Middle frontal gyrus (tissue), 1 donor: ENCODE data around the gene PTPMT1.
A peak's percentile ranks its signal among the peaks of the same experiment; 100 is the strongest.

ENCODE experiments used
- DNase-seq: peaks from one replicate; pipeline ENCODE4 v3.0.0-alpha.2; 2015; ENCODE audit warnings: low spot score; ENCODE audit errors: extremely low spot score

Gene PTPMT1

DNA sequence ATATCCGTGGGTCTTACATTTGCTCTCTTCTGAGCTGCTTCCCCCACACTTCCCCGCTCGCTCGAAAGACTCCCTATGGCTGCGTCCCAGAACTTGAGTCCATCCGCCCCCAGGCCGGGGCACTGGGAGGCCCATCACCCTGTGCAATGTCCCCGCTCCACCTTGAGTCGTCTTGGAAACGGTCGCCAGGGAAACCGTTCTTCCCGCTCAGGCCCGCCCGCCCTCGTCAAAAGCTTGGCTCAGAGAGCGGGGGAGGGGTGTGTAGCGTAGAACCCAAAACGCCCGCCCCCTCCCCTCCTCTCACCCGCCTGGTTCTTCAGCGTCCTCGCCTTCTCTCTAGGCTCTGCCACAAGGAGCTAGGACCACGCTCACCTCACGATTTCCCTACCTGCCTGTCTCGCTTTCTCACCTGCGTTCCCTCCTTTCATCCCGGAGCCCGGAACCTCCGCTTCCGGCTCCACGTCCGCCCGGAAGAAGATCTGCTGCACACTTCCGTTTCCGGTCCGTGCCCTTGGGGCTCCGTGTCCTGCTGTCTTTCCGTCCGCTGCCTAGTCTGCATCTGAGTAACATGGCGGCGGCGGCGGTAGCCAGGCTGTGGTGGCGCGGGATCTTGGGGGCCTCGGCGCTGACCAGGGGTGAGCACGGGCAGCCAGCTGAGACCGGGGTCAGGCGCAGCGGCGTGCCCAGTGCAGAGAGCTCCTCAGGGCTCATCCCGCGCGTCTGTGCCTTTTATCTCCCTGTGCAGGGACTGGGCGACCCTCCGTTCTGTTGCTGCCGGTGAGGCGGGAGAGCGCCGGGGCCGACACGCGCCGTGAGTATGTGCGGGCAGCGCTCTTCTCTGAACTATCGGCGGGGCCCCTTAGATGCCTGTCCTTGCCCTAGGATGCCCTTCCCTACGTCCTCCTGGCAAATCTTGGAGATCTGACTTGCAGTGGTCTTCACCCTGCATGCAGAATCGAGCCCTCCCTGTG is 13.4 kb downstream of the PTPMT1 start, which contains the start of the genes KBTBD4 and NDUFS3:
TSS of gene KBTBD4 (minus strand) at position 447 of the 971 bp plus-strand sequence. CDS start at position 428, 19 bp downstream.
TSS of gene NDUFS3 (plus strand) at position 551 of the 971 bp plus-strand sequence. CDS start at position 569, 18 bp downstream.
- DNase-seq: peak; percentile 83

DNA sequence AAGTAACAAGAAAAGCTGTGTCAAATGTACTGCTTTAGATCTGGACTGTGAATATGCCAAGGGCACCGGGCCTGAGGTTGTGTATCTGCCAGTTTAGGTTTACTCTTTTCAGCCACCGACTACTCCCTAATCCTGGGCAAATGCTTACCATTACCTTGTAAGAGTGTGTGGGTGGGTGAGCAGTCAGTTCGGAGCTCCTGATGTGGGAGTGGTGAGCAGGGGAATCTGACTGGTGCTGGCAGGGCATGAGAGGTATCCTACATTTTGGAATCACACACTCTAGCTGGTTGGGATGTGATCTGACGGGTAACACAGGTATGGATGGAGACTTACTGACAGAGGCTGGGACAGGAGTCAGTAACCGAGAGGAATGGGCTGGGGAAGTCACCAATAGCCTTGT is 18.4 kb downstream of the PTPMT1 start:
- no peak for DNase-seq

GRCh38 chr11:47586098-47586855 is 20.9 kb downstream of the PTPMT1 start, which contains the start of gene FAM180B:
Gene FAM180B (plus strand): TSS chr11:47586678. CDS start chr11:47586769, 91 bp downstream.
- no peak for DNase-seq

- no peak for DNase-seq
These were observed 21.8 kb downstream of the PTPMT1 start for GRCh38 chr11:47587039-47587716.

DNA sequence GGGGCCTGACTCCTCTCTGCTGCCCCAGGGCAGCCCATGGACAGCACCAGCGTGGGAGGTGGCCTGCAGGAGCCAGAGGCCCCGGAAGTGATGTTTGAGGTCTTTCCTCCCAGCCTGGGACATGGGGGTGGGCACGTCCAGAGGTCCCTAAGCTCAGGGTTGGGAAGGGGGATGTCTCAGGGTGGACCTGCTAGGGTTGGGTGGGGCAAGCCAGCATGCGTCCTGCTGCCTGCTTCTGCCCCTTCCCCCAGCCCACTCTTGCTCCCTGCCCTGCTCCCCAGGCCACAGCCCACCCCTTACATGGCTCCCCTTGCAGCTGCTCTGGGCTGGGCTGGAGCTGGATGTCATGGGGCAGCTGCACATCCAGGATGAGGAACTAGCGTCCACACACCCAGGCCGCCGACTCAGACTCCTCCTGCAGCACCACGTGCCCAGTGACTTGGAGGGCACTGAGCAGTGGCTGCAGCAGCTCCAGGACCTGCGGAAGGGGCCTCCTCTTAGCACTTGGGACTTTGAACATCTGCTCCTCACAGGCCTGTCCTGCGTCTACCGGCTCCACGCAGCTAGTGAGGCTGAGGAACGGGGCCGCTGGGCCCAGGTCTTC is 22.4 kb downstream of the PTPMT1 start:
- DNase-seq: no peak

- DNase-seq: no peak
These were observed 23.7 kb downstream of the PTPMT1 start for GRCh38 chr11:47589118-47589517.

DNA sequence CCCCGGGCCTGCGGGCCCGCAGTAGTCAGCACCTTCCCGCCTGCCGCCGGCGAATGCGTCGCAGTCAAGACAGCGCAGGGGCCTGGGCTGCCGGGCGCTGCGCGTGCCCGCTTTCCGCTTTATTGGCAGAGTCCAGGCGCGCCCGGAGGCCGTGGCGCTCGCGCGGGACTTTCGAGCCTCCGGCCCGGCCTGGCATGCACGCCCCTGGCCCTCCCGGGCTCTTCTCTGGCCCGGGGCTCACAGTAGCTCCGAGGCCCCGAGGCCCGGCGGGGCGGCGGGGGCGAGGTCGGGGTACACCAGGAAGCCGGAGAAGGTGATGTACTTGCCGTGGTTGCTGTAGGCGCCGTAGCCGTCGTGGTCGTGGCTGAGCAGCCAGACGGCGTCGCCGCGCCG is 24.2 kb downstream of the PTPMT1 start:
- no peak for DNase-seq

DNA sequence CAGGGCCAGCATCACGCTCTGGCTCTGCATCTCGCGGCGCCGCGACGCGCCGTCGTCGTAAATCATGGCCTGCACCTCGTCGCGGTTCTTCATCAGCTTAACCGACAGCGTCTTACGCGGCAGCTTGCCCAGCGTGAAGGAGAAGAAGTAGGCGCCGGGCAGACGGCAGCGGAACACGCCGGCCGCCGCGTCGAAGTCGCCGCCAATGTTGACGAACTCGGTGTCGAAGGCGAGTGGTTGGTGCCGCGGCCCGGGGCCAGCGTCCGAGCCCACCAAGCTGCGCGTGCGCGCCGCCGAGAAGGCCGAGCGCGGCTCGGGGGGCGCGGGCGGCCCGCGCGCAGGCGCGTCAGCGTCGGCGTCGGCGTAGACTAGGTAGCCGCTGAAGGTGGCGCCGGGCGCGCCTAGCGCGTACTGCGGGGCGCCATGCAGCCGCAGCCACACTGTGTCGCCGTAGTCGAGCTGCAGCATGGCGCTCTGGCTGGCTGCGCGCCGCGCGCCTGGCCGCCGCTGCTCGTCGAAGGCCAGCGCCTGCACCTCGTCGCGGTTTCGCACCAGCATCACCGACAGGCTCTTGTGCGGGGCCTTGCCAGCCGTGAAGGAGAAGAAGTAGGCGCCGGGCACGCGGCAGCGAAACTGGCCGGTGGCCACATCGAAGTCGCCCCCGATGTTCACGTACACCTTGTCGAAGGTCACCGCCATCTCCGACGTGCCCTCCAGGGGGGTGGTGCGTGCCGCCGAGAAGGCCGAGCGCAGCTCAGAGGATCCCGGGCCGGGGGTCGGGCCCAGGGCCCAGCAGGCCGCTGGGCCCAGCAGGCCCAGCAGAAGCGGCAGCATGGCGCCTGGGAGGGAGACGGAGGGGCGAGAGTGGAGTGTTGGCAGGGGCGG is 24.8 kb downstream of the PTPMT1 start:
- DNase-seq: no peak

GRCh38 chr11:47591764-47592163 is 26.4 kb downstream of the PTPMT1 start:
- DNase-seq: no peak

DNA sequence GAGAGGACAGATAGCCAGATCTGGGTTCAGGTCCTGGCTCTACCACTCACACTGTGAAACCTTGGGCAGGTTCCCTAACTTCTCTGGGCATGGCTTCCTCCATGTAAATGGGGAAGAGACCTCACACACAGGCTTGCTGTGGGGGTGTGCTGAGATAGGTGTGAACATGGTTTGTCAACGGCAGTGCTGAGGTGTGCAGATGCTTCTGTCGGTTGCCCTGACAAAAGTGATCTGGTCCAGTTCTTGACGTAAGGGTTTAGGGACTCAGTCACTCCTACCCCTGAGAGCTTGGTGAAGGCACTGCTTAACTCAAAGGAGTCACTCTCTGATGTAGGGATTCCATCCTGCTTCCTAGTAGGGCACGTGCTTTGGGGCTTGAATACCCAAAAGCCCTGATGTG is 26.9 kb downstream of the PTPMT1 start:
- DNase-seq: no peak

DNA sequence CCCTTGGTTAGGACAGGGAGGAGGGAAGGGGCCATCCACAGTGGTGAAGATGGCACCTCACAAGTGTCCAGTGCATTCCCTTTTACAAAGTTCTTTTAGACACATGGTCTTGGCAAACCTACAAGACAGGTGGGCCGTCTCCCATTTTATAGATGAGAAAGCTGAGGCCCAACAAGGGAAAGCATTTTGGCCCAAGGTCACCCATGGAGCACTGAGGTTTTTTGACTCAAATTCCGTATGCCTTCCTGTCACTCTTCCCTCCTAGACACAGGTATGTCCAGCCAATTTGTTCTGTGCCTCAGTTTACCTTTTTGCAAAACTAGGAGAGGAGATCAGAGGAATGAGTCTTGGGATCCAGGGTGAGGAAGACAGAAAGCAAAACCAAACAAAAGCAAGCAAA is 27.6 kb downstream of the PTPMT1 start:
- DNase-seq: no peak

DNA sequence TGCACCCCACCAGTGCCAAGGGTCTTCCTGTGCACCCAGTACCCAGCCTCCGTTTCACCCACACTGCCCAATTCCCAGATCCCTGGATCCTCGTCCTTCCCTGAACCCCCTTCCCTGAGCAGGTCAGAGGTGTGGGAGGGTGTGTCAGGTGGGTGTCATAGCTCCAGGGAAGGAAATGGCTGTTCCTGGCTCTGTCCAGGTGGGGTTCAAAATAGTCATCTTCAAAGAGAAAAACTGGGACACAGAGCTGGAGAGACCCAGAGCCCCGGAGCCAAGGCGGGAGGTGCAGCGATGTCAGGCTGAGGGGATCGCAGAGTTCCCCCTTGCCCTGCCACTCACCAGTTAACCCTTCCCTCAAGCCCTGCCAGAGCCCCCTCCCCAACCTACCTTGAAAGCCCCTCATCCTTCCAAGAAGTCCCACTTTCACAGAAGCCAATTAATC is 28.1 kb downstream of the PTPMT1 start:
- no peak for DNase-seq

- DNase-seq: no peak
These were observed 28.8 kb downstream of the PTPMT1 start, which contains the start of gene C1QTNF4 for GRCh38 chr11:47593934-47594855. Gene C1QTNF4 (minus strand): TSS chr11:47594411. CDS start chr11:47590810, 3,601 bp downstream.

- DNase-seq: no peak
These were observed 29.6 kb downstream of the PTPMT1 start for GRCh38 chr11:47595029-47595428.

- no peak for DNase-seq
These were observed 30.6 kb downstream of the PTPMT1 start for GRCh38 chr11:47595967-47596366.

DNA sequence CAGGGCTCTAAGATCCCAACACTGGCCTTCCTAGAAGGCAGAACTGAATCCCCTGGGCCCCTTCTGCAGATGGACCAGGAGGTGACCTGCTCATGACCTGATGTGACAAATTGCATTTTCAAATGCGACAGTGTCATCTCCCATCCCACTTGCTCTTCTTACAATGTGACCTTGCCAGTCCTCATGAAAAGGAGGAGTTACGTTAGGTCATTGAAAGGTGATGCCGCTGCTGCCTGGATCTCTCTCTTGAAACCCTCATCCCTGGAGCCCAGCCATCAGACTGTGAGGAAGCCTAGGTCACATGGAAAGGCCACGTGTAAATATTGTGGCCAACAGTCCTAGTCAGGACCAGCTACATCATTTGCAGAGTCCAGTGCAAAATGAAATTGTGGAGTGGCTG is 34.5 kb downstream of the PTPMT1 start:
- no peak for DNase-seq

DNA sequence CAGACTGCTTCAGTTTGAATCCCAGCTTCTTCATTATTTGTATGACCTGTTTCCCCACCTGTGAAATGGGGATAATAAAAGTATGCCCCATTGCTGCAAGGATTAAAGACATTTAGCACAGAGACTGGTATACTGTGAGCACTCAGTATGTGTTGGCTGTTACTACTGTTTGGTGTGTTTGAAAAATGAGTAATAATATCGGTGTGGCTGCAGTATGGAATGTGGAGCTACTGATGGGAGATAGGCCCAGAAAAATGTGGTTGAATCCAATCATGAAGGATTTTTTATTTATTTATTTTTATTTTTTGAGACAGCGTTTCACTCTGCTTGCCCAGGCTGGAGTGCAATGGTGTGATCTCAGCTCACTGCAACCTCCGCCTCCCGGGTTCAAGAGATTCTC is 37.9 kb downstream of the PTPMT1 start:
- DNase-seq: no peak

- no peak for DNase-seq
These were observed 40.5 kb downstream of the PTPMT1 start for GRCh38 chr11:47605921-47606320.

- DNase-seq: no peak
These were observed 41.3 kb downstream of the PTPMT1 start for GRCh38 chr11:47606731-47607130.
